ENCODE results near the gene TM9SF4.

Gene TM9SF4

GRCh38 chr20:32205843-32206759 is 96.6 kb downstream of the TM9SF4 start:
- DNase-seq (ENCODE audit: low spot score) = no peak

- DNase-seq (ENCODE audit: low spot score) = no peak
Measured at GRCh38 chr20:32206760-32207625, 97.5 kb downstream of the TM9SF4 start.

GRCh38 chr20:32207626-32208498 is 98.3 kb downstream of the TM9SF4 start, which contains the start of the genes PLAGL2 and POFUT1:
PLAGL2 (minus strand) TSS chr20:32207743; CDS start chr20:32202178, 5,565 bp downstream.
POFUT1 (plus strand) TSS chr20:32207880; CDS start chr20:32207942, 62 bp downstream.
- DNase-seq (ENCODE audit: low spot score) = peak; percentile 90

GRCh38 chr20:32208499-32209154 is 99.1 kb downstream of the TM9SF4 start:
- DNase-seq (ENCODE audit: low spot score) = no peak

GRCh38 chr20:32209850-32210605 is 100.5 kb downstream of the TM9SF4 start:
- no peak for DNase-seq (ENCODE audit: low spot score)

GRCh38 chr20:32213870-32214269 is 104.4 kb downstream of the TM9SF4 start:
- DNase-seq (ENCODE audit: low spot score) = no peak

GRCh38 chr20:32215147-32215546 is 105.6 kb downstream of the TM9SF4 start:
- DNase-seq (ENCODE audit: low spot score) = no peak

- no peak for DNase-seq (ENCODE audit: low spot score)
Measured at GRCh38 chr20:32215729-32216128, 106.2 kb downstream of the TM9SF4 start.

GRCh38 chr20:32216179-32217142 is 106.9 kb downstream of the TM9SF4 start:
- no peak for DNase-seq (ENCODE audit: low spot score)

Data from LoVo (cell line).